ENCODE measurements around the gene FAM149B1. TPM values are rescaled to one million over a fixed set of nuclear protein-coding genes. Genes with fewer than 3 reads are reported as not detected.
A peak's percentile ranks its signal among the peaks of the same experiment; 100 is the strongest.

The FAM149B1 gene
- total RNA-seq, 1 experiment from 2014 or later: 14.1 TPM

GRCh38 chr10:73211106-73211811 lies 43.3 kb downstream of the FAM149B1 start:
- POLR2A ChIA-PET: interaction anchor here (0.6 kb wide), 1 partner anchor 284 kb away, joined by 6 read pairs; no protein-coding TSS in a partner anchor
- no TSS peak for BruUV-seq (replicated peaks)

GRCh38 chr10:73215749-73216148 lies 47.8 kb downstream of the FAM149B1 start:
- Histone ChIP-seq H3K27me3 (replicated peaks; ENCODE audit: control insufficient read depth, insufficient read depth, low read length) (no peaks in the 10 kb centered on the region), H3K4me3 (ENCODE audit: low read depth, low read length) (no peak overlapping the region), H3K36me3 (ENCODE audit: control insufficient read depth, insufficient read depth, low read length) (peaks cover 2% of the 10 kb centered on the region), H3K4me1 (peaks cover 25% of the 10 kb centered on the region), H3K9me3 (no peaks in the 10 kb centered on the region)
- peaks cover 7% of the 10 kb centered on the region for H3K36me3 Mint-ChIP-seq (ENCODE audit: insufficient read depth, unreplicated experiment)
- no peaks in the 10 kb centered on the region for H3K27me3 Mint-ChIP-seq (ENCODE audit: insufficient read depth, unreplicated experiment)
- peaks cover 12% of the 10 kb centered on the region for H3K9me3 Mint-ChIP-seq (ENCODE audit: unreplicated experiment)
- intact Hi-C loops (cut with micrococcal nuclease; ENCODE audit: unreplicated experiment): loop anchor here (2.0 kb wide), 1 partner anchor 119 kb away; the partner anchor contains the start of gene P4HA1
- peaks cover 15% of the 10 kb centered on the region for H3K4me1 Mint-ChIP-seq (ENCODE audit: low read depth, unreplicated experiment)
- ChIA-PET POLR2A (no interaction called here), CTCF (no interaction called here)
- no peak for TF ChIP-seq CTCF (IDR thresholded peaks at IDR 0.05; ENCODE audit: insufficient read depth in 1 of 2, low read depth in 1 of 2, low read length in 1 of 2, severe bottlenecking in 1 of 2, unreplicated experiment in 1 of 2)
- no peak for DNase-seq
- no peak overlapping the region for H3K4me3 Mint-ChIP-seq (ENCODE audit: unreplicated experiment)
- BruUV-seq (replicated peaks): no TSS peak
- H3K27ac Mint-ChIP-seq (ENCODE audit: unreplicated experiment): no peak overlapping the region

More at GRCh38 chr10:73211106-73211811, 43.3 kb downstream of the FAM149B1 start:
- TF ChIP-seq CTCF (IDR thresholded peaks at IDR 0.05; ENCODE audit: insufficient read depth in 1 of 2, low read depth in 1 of 2, low read length in 1 of 2, severe bottlenecking in 1 of 2, unreplicated experiment in 1 of 2): no peak
- H3K9me3 Mint-ChIP-seq (ENCODE audit: unreplicated experiment): peaks cover 16% of the 10 kb centered on the region
- CTCF ChIA-PET: no interaction called here
- peaks cover 3% of the 10 kb centered on the region; the same call in 1 of the 2 replicates for H3K4me1 ChIP-seq
- no peak overlapping the region for H3K4me3 Mint-ChIP-seq (ENCODE audit: unreplicated experiment)
- peaks cover 16% of the 10 kb centered on the region for H3K4me1 Mint-ChIP-seq (ENCODE audit: low read depth, unreplicated experiment)
- H3K9me3 ChIP-seq: peaks cover 10% of the 10 kb centered on the region
- H3K4me3 ChIP-seq (ENCODE audit: low read depth, low read length): no peak overlapping the region
- no peak overlapping the region for H3K27ac Mint-ChIP-seq (ENCODE audit: unreplicated experiment)
- no peaks in the 10 kb centered on the region for H3K27me3 ChIP-seq (replicated peaks; ENCODE audit: control insufficient read depth, insufficient read depth, low read length)
- no peaks in the 10 kb centered on the region for H3K27me3 Mint-ChIP-seq (ENCODE audit: insufficient read depth, unreplicated experiment)
- H3K36me3 ChIP-seq (ENCODE audit: control insufficient read depth, insufficient read depth, low read length): no peaks in the 10 kb centered on the region; the same call in 1 of the 2 replicates
- intact Hi-C loops (cut with micrococcal nuclease; ENCODE audit: unreplicated experiment): no loop called here
- no peak for DNase-seq
- H3K36me3 Mint-ChIP-seq (ENCODE audit: insufficient read depth, unreplicated experiment): peaks cover 6% of the 10 kb centered on the region

GRCh38 chr10:73217628-73218027 lies 49.7 kb downstream of the FAM149B1 start:
- no peak overlapping the region for H3K4me3 Mint-ChIP-seq (ENCODE audit: unreplicated experiment)

More at GRCh38 chr10:73217628-73218027, 49.7 kb downstream of the FAM149B1 start:
- Histone ChIP-seq H3K27me3 (replicated peaks; ENCODE audit: control insufficient read depth, insufficient read depth, low read length) (no peaks in the 10 kb centered on the region), H3K4me1 (peaks cover 25% of the 10 kb centered on the region), H3K4me3 (ENCODE audit: low read depth, low read length) (no peak overlapping the region), H3K9me3 (no peaks in the 10 kb centered on the region), H3K36me3 (ENCODE audit: control insufficient read depth, insufficient read depth, low read length) (peaks cover 2% of the 10 kb centered on the region)
- H3K4me1 Mint-ChIP-seq (ENCODE audit: low read depth, unreplicated experiment): peaks cover 22% of the 10 kb centered on the region
- no peaks in the 10 kb centered on the region for H3K27me3 Mint-ChIP-seq (ENCODE audit: insufficient read depth, unreplicated experiment)
- ChIA-PET POLR2A (interaction anchor here (1.5 to 2.1 kb wide), 2 partner anchors 29 to 49 kb away, joined by 9 to 15 read pairs; partner anchors contain the start of genes ECD and FAM149B1), CTCF (interaction anchor here (0.6 to 1.3 kb wide), 3 partner anchors 49 to 1086 kb away, joined by 7 to 9 read pairs (median 7); partner anchors contain the start of gene P4HA1)
- H3K9me3 Mint-ChIP-seq (ENCODE audit: unreplicated experiment): peaks cover 12% of the 10 kb centered on the region
- peaks cover 7% of the 10 kb centered on the region for H3K36me3 Mint-ChIP-seq (ENCODE audit: insufficient read depth, unreplicated experiment)
- DNase-seq: no peak
- H3K27ac Mint-ChIP-seq (ENCODE audit: unreplicated experiment): peak overlapping the region; percentile 82
- TSS peak; percentile 50 for BruUV-seq (replicated peaks)
- intact Hi-C loops (cut with micrococcal nuclease; ENCODE audit: unreplicated experiment): loop anchor here (1.0 to 2.0 kb wide), 2 partner anchors 49 to 121 kb away; partner anchors contain the start of genes ECD, FAM149B1 and P4HA1
- TF ChIP-seq CTCF (IDR thresholded peaks at IDR 0.05; ENCODE audit: insufficient read depth in 1 of 2, low read depth in 1 of 2, low read length in 1 of 2, severe bottlenecking in 1 of 2, unreplicated experiment in 1 of 2): no peak
